Mammary epithelial cell (primary cell): ENCODE data around the gene SLC17A3.

Source experiments
- EZH2 ChIP-seq: IDR thresholded peaks from 2 replicates; pipeline ENCODE4 v1.6.1; 2012; ENCODE audit warnings: low read length, inconsistent platforms, borderline replicate concordance
- TF ChIP-seq, protein P1 (sequence below), 2 donors: IDR thresholded peaks in 1 of 2; conservative IDR thresholded peaks in 1 of 2; 2 replicates each; pipeline ENCODE4 v1.5.1; 2011 to 2012; ENCODE audit warnings: inconsistent platforms in 2 of 2, low read length in 2 of 2, mild to moderate bottlenecking in 2 of 2, control low read depth in 1 of 2, low read depth in 1 of 2; ENCODE audit not compliant: insufficient read depth in 1 of 2; ENCODE audit errors: extremely low read depth in 1 of 2

DNA sequence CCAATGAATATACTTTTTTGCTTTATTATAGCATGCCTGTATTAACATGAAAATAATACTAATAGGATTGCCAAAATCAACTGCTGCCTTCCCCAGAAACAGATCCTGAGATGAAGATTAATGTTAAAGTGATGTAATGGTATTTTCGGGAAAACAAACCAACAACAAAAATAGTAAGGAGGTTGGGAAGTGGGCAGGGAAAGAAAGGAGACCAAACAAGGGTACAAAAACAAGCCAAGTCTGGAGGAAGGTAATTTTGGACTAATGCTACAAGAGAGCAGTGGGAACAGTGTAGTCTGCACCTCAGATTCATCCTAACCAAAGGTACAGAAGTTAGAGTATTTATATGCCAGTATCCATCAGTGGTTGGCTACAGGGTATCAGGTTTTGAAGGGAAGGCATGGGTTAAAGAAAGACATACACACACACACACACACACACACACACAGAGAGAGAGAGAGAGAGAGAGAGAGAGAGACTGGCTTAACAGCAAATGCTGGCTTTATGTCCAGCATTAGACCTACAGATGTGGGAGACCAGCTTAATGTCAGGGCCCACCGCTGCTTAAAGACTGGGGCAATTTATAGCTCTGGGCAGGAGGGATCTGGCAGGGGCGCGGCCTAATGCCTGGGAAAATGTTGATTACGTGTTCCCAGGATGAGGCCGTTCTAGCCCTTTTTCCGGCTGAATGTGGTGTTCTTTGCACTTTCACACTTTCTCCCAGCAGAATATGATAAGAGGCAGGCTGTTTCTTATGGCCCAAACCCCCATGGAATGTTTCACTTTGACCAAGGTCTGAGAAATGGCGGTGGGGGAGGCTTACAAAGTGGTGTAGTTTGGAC is 38.4 kb downstream of the SLC17A3 start:
- TF ChIP-seq, protein P1, sequence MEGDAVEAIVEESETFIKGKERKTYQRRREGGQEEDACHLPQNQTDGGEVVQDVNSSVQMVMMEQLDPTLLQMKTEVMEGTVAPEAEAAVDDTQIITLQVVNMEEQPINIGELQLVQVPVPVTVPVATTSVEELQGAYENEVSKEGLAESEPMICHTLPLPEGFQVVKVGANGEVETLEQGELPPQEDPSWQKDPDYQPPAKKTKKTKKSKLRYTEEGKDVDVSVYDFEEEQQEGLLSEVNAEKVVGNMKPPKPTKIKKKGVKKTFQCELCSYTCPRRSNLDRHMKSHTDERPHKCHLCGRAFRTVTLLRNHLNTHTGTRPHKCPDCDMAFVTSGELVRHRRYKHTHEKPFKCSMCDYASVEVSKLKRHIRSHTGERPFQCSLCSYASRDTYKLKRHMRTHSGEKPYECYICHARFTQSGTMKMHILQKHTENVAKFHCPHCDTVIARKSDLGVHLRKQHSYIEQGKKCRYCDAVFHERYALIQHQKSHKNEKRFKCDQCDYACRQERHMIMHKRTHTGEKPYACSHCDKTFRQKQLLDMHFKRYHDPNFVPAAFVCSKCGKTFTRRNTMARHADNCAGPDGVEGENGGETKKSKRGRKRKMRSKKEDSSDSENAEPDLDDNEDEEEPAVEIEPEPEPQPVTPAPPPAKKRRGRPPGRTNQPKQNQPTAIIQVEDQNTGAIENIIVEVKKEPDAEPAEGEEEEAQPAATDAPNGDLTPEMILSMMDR (conservative IDR thresholded peaks at IDR 0.05 in 1 of 2, IDR thresholded peaks at IDR 0.05 in 1 of 2; ENCODE audit: extremely low read depth in 1 of 2, insufficient read depth in 1 of 2, low read depth in 1 of 2, low read length in 2 of 2), result no peak
- no peak for TF ChIP-seq EZH2
